ENCODE measurements around the gene P2RY12. TPM values are rescaled to one million over a fixed set of nuclear protein-coding genes. Genes with fewer than 3 reads are reported as not detected.
A peak's percentile ranks its signal among the peaks of the same experiment; 100 is the strongest.

The P2RY12 gene
- total RNA-seq, 2 donors from 2014 or later = 0.78 TPM; not detected in 1

GRCh38 chr3:151299006-151299405, 85.5 kb downstream of the P2RY12 start:
- H3K36me3 ChIP-seq (replicated peaks in 1 of 2; ENCODE audit: insufficient read depth in 1 of 2, low read depth in 2 of 2) = no peaks in the 10 kb centered on the region
- intact Hi-C loops (cut with DNase I) = no loop called here
- no peaks in the 10 kb centered on the region for H3K27me3 ChIP-seq
- no peak overlapping the region for H3K4me3 ChIP-seq
- TF ChIP-seq, protein P1, sequence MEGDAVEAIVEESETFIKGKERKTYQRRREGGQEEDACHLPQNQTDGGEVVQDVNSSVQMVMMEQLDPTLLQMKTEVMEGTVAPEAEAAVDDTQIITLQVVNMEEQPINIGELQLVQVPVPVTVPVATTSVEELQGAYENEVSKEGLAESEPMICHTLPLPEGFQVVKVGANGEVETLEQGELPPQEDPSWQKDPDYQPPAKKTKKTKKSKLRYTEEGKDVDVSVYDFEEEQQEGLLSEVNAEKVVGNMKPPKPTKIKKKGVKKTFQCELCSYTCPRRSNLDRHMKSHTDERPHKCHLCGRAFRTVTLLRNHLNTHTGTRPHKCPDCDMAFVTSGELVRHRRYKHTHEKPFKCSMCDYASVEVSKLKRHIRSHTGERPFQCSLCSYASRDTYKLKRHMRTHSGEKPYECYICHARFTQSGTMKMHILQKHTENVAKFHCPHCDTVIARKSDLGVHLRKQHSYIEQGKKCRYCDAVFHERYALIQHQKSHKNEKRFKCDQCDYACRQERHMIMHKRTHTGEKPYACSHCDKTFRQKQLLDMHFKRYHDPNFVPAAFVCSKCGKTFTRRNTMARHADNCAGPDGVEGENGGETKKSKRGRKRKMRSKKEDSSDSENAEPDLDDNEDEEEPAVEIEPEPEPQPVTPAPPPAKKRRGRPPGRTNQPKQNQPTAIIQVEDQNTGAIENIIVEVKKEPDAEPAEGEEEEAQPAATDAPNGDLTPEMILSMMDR (IDR thresholded peaks at IDR 0.05) = no peak
- no peak for TF ChIP-seq POLR2A (IDR thresholded peaks at IDR 0.05)
- no peak overlapping the region for H3K27ac ChIP-seq
- ATAC-seq = no peak
- H3K4me1 ChIP-seq = no peaks in the 10 kb centered on the region
- WGBS, 2 donors = 74 to 83% methylated on average over 2 of the region's 2 CpGs
- no peak for DNase-seq
- H3K9me3 ChIP-seq = no peaks in the 10 kb centered on the region

DNA sequence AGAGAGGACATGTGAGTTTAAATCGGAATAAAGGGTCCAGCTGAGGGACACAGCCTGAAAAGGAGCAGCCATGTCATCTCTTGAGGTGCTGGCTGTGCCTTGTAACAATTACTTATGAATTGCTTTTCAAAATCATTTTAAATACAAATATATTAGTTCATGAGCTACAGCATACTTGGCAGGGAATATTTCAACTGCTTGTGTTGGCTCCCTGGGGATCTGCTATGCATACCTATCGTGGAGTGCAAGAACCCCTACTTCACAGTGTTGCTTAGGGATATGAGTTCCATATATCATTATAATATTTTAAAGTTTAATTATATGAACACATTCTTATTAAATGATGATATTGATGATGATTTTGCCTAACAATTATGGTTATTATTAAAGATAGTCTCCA, 87.1 kb downstream of the P2RY12 start:
- ATAC-seq (no peak), DNase-seq (no peak)
- no peak for TF ChIP-seq POLR2A (IDR thresholded peaks at IDR 0.05)
- TF ChIP-seq, protein P1 (IDR thresholded peaks at IDR 0.05) = no peak
- H3K4me3 ChIP-seq = no peak overlapping the region
- no peaks in the 10 kb centered on the region for H3K36me3 ChIP-seq (replicated peaks in 1 of 2; ENCODE audit: insufficient read depth in 1 of 2, low read depth in 2 of 2)
- H3K9me3 ChIP-seq = no peaks in the 10 kb centered on the region
- intact Hi-C loops (cut with DNase I) = no loop called here
- 58 to 83% methylated on average over 2 of the region's 2 CpGs for WGBS, 2 donors
- no peaks in the 10 kb centered on the region for H3K4me1 ChIP-seq
- no peak overlapping the region for H3K27ac ChIP-seq
- no peaks in the 10 kb centered on the region for H3K27me3 ChIP-seq

DNA sequence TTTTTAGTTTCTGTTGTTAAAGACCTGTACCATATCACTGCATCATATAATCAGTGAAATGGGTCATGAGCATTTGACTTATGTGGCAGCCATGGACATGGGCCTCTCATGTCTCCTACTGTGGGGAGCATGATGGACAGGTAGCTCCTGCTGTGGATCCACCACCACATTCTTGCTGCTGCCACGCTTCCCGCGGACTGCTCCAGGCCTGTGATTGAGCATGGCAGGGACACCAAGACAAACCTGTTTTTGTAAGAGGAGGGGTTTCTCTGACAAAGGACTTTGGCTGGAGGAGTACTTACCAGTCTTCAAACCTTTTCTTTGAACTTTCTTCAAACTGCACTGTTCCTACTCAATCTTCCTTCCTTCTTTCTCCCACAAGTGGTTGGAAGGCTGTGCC, 88.3 kb downstream of the P2RY12 start:
- Histone ChIP-seq H3K4me1 (no peaks in the 10 kb centered on the region), H3K4me3 (no peak overlapping the region), H3K27me3 (no peaks in the 10 kb centered on the region), H3K36me3 (replicated peaks in 1 of 2; ENCODE audit: insufficient read depth in 1 of 2, low read depth in 2 of 2) (no peaks in the 10 kb centered on the region), H3K27ac (no peak overlapping the region), H3K9me3 (no peaks in the 10 kb centered on the region)
- TF ChIP-seq, protein P1 (IDR thresholded peaks at IDR 0.05) = no peak
- no peak for TF ChIP-seq POLR2A (IDR thresholded peaks at IDR 0.05)
- intact Hi-C loops (cut with DNase I) = no loop called here
- WGBS, 2 donors = 73 to 78% methylated on average over 3 of the region's 3 CpGs
- DNase-seq (no peak), ATAC-seq (no peak)

GRCh38 chr3:151293127-151293526, 91.4 kb downstream of the P2RY12 start:
- no peak overlapping the region for H3K4me3 ChIP-seq
- intact Hi-C loops (cut with DNase I) = no loop called here
- no peak for TF ChIP-seq POLR2A (IDR thresholded peaks at IDR 0.05)
- TF ChIP-seq, protein P1 (IDR thresholded peaks at IDR 0.05) = no peak
- no peaks in the 10 kb centered on the region for H3K36me3 ChIP-seq (replicated peaks in 1 of 2; ENCODE audit: insufficient read depth in 1 of 2, low read depth in 2 of 2)
- no peak overlapping the region for H3K27ac ChIP-seq
- ATAC-seq = no peak
- no peaks in the 10 kb centered on the region for H3K27me3 ChIP-seq
- DNase-seq = no peak
- 63 to 69% methylated on average over 6 of the region's 6 CpGs for WGBS, 2 donors
- H3K4me1 ChIP-seq = no peaks in the 10 kb centered on the region
- H3K9me3 ChIP-seq = no peaks in the 10 kb centered on the region

GRCh38 chr3:151290673-151291072, 93.9 kb downstream of the P2RY12 start:
- TF ChIP-seq, protein P1 (IDR thresholded peaks at IDR 0.05) = peak in 3 of 7 experiments; percentile 21 to 37 (median 26)
- no peak for TF ChIP-seq POLR2A (IDR thresholded peaks at IDR 0.05)
- H3K27ac ChIP-seq = no peak overlapping the region
- intact Hi-C loops (cut with DNase I) = no loop called here
- H3K36me3 ChIP-seq (replicated peaks in 1 of 2; ENCODE audit: insufficient read depth in 1 of 2, low read depth in 2 of 2) = no peaks in the 10 kb centered on the region
- ATAC-seq = no peak
- H3K4me3 ChIP-seq = no peak overlapping the region
- no peak for DNase-seq
- 54 to 64% methylated on average over 3 of the region's 3 CpGs for WGBS, 2 donors
- no peaks in the 10 kb centered on the region for H3K4me1 ChIP-seq
- H3K27me3 ChIP-seq = no peaks in the 10 kb centered on the region
- H3K9me3 ChIP-seq = no peaks in the 10 kb centered on the region
